HG02973 (cell line): ENCODE measurements around the gene ARID4B.
"Not testable (repeated sequence)": the region's sequence is repeated elsewhere in the genome, so short reads cannot be mapped to it uniquely, and the experiment has no call there.

ENCODE experiments used
- ATAC-seq: cut with Tn5 transposase; IDR thresholded peaks from one replicate; pipeline ENCODE4 v1.9.1; 2021; ENCODE audit warnings: moderate library complexity; ENCODE audit not compliant: unreplicated experiment

The ARID4B gene

DNA sequence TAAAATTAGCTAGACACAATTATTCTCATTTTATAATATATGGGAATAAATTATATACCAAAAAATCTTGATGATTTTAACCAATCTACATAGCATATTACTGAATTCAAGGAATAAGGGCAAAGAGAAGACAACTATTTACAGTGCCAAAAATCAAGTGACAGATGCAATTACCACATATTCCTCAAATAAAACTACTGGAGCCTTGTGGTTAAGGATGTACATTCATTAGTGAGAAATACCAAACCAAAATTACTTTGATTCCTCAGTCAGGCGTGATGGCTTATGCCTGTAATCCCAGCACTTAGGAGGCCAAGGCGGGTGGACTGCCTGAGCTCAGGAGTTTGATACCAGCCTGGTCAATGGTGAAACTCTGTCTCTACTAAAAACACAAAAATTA lies 98.1 kb downstream of the ARID4B start:
- no peak for ATAC-seq

DNA sequence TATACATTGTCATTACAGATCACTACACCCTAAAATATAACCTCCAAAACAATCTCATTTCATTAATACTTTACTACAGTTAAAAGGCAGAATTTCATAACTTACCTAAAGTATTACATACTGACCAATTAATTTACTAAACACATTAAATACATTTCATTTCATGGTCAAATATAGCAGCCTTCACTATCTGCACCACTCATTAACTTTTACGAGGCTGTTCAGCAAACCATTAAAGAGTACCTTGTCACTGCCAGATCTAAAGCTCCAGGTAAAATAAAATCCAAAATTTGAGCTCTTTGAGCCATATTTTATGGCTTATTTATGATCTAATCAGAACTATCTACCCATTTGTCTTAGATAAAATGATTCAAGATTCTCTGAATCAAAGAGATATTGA lies 100.6 kb downstream of the ARID4B start:
- ATAC-seq, result no peak

DNA sequence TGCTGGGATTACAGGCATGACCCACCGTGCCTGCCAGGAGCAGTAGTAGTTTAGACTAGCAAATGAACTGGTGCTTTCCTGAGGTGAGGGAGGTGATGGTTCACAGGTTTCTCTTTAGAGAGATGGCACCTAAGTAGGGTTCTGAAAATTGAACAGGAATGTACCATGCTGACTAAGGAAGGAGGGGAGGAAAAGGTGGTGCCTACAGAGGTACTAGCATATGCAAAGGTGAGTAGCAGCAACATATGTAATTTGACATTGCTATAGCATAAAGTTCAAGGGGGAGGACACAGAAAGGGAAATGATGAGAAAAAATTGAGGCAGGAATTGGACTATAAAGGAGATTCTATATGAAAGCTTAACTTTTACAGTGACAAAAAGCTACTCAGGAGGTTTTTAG lies 101.0 kb downstream of the ARID4B start:
- ATAC-seq, result no peak

DNA sequence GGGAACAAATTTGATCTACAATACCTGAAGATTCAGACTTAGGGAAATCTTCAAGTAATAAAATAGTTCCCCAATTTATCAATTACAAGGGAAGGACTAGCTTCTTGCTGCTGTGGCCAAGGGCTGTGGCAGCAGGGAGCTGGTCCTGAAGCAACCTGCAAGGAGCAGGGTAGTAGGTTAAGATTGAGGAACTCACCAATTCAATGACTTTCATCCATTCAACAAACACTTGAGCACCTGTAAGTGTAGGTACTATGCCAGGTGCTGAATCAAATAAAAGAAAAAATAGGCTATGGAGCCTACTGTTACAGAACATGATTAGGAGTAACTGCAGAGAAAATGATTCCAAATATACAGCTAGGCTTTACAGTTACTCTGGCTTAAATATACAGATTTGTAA lies 102.7 kb downstream of the ARID4B start:
- no peak for ATAC-seq

DNA sequence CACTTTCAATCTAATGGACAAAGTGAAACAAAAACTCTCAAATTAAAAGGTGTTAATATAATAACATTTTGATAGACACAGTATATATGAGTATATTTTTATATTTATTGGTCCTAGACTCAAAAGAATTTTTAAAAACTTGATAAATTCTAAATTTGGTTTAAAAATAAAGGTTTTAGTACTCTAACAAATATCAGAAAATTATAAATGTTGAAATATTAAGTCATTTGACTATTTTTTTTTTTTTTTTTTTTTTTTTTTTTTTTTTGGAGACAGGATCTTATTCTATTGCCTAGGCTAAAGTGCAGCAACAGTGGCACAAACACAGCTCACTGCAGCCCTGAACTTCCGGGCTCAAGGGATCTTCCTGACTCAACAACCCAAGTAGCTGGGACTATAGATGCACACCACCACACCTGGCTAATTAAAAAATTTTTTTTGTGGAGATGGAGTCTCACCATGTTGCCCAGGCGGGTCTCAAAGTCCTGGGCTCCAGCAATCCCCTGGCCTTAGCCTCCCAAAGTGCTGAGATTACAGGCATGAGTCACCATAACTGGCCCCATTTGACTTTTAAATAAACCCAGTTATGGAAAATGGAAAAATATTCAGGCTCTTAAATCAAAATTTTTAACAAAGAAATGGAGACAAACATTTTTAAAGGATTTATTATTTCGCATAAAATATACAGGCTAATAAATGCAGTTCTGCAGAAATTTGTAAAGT lies 106.2 kb downstream of the ARID4B start:
- no peak for ATAC-seq

DNA sequence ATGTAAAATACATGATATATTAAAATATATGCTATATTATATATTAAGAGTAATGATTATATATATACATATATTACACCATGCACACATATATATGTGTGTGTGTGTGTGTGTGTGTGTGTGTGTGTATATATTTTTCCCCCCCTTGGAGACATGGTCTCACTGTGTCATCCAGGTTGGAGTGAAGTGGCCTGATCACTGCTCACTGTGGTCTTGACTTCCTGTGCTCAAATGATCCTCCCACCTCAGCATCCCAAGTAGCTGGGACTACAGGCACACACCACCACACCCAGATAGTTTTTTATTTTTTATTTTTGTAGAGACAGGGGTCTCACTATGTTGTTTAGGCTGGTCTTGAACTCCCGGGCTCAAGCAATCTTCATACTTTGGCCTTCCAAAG lies 112.5 kb downstream of the ARID4B start:
- ATAC-seq, result no peak

DNA sequence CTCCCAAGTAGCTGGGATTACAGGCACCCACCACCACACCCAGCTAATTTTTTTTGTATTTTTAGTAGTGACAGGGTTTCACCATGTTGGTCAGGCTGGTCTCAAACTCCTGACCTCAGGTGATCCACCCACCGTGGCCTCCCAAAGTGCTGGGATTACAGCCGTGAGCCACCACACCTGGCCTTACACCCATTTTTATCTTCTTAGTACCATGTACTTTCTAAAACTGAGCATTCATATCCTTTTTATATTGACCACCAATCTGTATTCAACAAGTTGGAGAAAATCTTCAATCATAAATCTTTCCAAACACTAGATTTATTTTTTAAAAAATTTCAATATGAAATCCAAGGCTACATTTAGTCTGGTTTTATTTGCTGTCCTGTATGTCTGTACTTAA lies 113.0 kb downstream of the ARID4B start:
- not testable (repeated sequence) for ATAC-seq

DNA sequence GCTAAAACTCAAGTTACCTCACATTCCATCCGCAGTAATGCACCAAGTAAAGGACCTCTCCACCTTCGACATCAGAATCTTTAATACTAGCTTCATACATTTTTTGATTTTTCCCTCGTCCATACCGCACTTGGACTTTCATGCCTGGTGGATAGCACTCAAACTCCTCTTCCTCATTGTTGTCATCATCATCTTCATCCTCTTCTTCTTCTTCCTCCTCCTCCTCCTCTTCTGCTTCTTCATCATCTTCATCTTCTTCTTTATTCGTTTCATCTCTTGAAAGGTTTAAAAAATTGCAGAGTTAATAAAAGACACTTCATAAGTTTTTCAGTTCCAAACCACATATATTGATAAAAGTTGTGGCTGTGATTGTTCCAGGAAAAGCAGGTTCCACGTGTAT lies 114.2 kb downstream of the ARID4B start:
- ATAC-seq, result no peak

DNA sequence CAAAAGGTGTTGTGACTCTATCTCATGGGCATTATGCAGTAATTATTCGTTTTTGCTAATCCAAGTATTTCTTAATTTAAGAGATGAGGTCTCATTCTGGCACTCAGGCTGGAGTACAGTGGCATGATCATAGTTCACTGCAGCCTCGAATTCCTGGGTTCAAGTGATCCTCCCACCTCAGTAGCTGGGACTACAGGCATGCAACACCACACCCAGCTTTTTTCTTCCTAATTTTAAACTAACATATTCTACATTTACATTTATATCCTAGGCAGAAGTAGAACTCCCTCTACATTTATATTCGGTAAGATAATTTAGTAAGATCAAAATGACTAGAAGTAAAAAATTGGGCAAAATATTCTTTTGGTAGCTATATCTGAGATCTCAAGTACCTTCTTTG lies 116.5 kb downstream of the ARID4B start:
- no peak for ATAC-seq

DNA sequence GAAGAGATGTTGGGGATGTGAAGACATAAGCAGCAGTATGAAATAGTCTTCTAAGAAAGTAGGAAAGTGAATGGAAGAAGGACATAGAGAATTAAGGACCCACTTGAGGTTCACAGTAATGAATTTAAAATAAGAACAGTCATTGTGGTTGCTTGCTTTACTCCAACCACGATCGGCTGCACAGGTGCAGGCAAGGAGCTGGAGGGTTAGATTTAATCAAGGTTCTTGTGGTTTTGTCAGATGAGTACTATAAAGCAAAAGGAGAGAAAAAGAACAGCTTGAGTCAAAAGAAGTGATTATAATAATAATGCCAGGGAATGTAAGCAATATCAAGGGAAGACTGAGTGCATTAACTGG lies 120.8 kb downstream of the ARID4B start:
- no peak for ATAC-seq

DNA sequence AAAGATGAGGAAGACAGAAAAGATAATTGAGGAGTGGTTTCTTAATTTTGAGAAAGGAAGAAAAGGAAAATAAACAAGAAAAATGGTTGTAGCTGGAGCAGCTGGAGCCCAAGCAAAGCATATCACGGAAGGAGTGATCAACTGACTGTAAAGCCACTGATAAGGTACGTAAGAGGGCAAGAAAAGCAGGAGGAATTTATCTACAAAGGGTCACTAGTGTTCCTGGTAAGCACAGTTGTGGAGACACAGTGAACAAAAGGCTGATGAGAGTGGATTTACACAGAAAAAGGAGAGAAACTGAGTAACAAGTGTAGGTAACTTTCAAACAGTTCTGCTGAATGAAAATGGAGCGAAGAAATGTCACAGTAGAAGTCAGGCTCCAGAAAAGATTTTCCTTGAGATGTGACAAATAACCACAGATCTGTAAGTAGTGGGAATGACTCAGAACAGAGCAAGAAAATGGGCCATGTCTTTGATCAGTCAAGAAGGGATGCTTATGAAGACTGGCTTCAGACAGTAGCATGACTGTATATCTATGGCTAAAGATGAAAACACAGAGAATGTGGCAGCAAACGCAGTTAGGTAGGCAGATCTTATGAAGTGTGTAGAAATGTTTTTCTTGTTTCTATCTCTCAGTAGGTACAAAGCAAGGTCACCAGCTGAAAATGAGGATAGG lies 121.3 kb downstream of the ARID4B start:
- ATAC-seq, result no peak

DNA sequence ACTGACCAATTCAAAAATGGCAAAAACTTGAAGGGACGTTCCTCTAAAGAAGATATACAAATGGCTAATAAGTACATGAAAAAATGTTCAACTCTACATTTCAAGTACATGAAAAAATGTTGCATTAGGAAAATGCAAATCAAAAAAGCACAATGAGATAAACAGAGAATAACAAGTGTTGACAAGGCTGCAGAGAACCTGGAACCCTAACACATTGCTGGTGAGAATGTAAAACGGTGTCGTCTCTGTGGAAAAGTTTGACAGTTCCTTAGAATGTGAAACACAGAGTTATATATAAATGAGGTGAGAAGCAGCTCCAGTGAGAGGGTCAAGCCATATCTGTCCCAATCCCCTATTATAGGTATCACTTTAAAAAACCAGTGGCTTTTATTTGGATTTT lies 122.3 kb downstream of the ARID4B start:
- ATAC-seq, result no peak

DNA sequence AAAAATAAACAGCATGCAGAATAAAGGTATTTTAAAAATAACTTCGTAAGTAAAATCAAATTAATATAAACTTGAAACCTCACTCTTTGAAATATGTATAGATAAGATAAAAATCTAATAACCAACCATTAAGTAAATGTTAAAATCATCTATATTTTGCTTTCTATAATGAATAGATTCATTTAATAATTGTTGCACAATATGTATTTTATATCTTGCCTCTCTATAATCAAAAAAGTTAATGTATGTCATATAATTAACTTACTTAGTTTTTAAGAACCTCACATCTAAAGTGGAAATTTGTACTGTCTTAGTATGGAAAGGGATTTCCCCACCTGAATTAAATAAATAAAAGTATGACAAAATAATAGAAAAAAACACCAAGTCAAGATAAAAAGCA lies 124.6 kb downstream of the ARID4B start:
- no peak for ATAC-seq

DNA sequence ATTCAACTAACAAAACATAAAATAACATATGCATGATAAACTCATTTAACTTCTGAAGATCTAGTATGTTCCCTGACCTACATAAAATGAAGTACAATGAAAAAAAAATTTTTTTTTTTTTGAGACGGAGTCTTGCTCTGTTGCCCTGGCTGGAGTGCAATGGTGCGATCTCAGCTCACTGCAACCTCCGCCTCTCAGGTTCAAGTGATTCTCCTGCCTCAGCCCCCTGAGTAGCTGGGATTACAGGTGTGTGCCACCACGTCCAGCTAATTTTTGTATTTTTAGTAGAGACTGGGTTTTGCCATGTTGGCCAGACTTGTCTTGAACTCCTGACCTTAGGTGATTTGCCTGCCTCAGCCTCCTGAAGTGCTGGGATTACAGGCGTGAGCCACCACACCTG lies 125.5 kb downstream of the ARID4B start:
- ATAC-seq, result not testable (repeated sequence)

DNA sequence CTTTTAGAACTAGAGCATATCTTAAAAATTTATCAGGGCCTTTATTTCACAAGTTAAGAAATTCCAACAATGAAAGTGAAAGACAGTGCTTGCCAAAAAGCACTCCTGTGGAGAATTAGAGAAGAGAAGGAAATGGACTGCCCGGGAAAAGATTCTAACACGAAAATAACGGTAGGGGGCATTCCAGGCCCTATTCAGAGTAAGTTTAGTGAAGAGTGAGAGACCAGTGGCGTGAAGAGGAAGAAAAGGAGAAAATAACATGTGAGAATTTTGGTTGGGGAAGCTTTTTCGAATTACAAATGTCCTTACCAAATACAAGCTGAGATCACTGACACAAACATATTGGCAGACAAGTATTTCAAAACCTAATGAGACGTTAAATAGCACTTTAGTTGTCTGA lies 128.5 kb downstream of the ARID4B start:
- no peak for ATAC-seq

DNA sequence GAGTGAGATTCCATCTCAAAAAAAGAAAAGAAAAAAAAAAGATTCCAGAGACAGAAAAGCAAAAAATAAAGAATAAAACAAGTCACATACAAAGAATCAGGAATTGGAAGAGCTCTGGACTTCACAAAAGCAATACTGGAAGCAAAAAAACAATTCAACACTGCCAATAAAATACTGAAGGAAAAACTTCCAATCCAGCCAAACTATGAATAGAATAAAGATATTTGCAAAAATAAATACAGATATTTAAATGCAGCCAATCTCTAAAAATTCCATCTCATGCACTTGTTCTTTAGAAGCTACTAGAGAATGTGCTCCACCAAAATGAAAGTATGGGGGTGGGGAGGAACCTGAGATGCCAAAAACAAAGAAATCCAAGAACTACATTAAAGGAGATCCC lies 137.5 kb downstream of the ARID4B start:
- ATAC-seq, result no peak

DNA sequence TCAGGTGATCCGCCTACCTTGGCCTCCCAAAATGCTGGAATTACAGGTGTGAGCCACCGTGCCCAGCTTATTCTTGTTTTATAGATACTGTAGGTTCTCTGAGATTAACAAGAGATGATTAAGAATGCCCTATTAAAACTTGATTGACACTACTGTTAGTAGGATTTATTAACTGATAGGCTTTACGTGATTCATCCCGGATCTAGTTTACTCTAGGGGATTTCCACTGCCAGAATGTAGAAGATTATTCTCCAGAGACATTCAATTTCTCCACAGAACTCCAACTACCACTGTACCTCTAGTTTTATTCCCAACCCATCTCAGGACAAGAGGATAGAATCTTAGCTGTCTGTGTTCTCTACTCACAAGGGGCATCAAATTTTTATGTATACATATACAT lies 140.7 kb downstream of the ARID4B start:
- ATAC-seq, result no peak

DNA sequence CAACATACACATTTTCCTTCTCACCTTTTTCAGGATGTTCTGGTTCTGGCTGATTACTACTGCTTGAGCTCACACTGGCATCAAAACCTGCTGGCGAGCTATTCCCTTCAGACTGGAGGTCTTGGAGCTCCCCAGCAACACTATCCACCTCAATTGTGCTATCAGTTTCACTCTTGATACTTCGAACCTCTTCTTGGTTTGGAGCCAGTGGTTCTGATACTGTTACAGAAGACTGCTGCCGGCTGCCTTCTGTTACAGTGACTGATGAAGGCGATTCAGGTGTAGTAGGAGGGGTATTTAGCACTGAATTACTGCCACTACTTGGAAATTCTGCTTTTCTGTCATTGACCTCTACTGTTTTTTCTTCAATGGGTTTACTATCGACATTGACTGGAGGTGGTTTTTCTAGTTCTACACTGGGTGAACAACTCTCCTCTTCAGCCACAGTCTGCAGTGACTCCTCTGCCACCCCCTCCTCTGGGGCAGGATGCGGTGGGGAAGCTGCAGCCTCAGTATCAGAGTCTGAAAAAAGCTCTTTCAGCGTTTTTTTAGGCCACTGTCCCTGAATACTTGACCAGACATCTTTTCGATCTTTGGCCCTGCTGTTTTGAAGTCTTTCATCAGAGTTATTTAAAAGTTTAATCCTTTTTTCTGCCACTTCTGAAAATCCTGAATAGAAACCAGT lies 146.3 kb downstream of the ARID4B start:
- ATAC-seq, result no peak

DNA sequence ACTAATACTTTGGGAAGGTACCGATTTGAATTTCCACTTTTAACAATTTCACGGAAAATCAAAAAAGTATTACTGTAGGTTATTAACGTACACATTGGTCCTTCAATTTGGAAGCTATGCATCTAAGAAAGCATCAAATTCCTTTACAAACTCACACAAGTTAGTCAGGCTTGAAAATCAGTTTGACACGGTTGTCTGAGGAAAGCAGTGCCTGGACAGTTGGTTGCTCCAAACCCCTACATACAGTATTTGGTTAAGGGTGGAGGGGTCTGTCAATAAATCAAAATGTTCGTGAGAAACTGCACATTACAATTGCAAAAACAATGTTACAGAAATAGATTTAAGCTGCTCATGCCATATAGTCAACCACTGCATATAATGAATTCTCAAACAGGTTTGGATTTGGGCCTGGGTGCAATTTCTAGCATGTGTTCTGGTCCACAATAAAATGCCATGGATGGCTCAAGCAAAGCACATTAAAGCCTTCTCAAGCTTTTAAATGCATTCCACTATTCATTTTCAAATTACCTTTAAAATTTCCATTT lies 147.0 kb downstream of the ARID4B start:
- ATAC-seq, result no peak

DNA sequence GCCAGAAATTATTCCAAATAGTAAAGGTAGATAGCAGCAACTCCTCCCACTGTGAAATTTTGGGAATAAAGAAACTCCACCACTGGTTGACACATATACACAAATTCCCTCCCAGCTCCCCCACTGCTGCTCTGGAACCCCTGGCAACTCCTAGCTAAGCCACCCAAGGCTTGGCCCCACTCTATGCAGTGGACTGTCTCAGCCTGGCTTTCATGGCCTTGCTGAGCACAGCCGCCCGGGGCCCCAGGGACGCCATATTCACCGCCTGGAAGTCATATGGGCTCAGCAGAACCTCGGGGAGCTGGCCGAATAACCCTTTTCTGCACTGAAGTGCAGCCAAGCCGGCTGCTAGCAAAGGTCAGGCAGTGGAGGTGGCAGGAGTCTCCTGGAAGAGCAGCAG lies 151.5 kb downstream of the ARID4B start:
- no peak for ATAC-seq

DNA sequence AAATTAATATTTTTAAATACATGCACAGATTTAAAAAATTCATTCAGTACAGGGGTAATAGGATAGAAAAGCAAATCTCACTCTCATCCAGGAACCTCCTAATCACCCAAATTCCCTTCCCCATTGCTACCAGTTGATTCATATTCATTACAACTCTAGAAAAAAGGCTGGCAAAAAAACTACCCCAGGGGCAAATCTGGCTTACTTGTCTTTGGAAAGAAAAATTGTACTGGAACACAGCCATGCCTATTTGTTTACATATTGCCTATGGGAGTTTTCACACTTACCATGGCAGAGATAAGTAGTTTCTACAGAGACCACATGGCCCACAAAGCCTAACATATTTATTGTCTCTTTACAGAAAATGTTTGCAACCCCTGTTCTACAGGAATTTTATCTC lies 158.0 kb downstream of the ARID4B start:
- ATAC-seq, result no peak

DNA sequence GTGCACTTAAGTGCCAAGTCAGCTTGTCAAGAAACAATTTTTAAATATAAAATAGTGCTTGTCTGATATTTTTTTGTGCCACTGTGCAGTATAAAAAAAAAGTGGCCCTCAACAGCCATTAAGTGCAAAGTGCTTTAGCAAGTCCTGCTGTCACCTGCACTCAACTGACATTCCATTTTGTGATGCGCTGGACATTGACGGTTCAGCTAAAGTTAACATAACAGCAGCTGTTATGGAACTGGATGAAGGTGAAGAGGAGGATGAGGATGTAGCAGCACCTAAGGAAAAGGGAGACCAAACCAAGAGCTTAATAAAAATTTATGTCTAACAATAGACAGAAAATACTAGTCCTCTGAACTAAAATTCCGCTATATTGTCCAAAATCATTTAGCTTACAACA lies 159.6 kb downstream of the ARID4B start:
- no peak for ATAC-seq
